NCI-H2029 (cell line): ENCODE measurements around the gene LYSET.
"Not testable (repeated sequence)": the region's sequence is repeated elsewhere in the genome, so short reads cannot be mapped to it uniquely, and the experiment has no call there.

Source experiments
- DNase-seq: peaks from one replicate; lab custom pipeline; 2025; lab: John Stamatoyannopoulos, UW

LYSET gene, protein sequence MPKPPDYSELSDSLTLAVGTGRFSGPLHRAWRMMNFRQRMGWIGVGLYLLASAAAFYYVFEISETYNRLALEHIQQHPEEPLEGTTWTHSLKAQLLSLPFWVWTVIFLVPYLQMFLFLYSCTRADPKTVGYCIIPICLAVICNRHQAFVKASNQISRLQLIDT

DNA sequence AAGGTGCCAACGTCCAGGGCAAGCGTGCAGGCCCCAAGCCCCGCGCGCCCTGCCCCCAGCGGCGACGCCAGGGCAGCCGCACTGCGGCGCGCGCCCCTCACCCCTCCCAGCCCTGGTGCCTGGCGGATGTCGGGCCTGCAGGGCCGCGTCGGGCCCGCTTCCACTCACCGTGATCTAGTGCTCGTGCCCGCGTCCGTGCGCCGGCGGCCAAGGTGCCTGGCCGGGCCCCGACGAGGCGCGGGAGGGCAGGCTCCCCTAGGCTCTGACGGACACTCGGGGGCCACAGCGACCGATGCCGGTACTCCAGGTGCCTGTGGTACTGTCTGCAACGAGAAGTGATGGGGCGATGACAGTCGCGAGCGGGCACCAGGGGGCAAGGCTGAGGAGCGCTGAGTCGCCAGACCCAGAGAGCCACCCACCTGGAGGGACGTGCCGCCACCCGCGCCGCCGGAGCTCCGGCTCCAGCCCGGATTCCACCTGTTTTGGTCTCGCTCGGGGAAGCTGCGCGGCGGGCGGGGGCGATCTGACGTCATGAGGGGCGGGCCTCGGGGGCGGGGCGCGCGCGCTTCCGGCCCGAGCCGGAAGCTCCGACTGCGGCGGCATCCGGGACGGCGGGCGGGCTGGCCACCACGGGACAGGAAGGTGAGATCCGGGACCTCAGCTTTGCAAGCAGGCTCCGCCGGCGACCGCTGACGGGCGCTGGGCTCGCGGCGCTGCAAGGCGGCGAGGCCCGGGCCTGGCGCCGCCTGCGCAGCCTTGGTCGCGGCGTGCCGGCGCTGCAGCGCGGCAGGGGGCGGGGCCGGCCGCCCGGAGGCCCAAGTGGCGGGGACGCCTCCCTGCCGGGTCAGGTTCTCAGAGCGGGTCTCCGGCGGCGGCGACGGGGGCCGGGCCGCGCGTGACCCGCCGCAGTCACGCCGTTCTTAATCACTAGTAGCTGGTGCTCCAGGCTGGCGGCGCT, at the start of gene LYSET, which contains the start of gene MOAP1:
Gene LYSET, plus strand, starts transcription at position 927 of the 958 bp plus-strand sequence. CDS start 89 bp downstream, outside the sequence.
Gene MOAP1, minus strand, starts transcription at position 507 of the 958 bp plus-strand sequence. CDS start 655 bp downstream, outside the sequence.
- DNase-seq: peak; percentile 67

DNA sequence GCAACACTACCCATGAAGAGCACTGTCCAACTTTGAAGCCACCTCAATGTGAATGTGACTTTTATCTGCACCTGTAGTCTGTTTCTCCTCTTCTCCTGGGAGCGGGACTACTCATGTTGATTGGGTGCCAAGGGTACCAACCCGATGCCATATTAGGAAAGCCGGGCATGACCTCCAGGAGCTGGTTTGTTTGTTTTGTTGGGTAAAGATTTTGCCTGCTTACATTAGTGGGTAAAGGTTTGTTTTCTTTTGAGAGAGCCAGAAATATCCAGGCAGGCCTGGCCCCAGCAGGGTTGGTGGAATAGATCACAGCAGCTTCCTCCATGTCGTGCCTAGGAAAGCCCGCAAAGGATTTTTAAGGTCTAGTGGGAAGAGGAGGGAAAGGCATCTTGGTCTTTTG, 49.7 kb upstream of the LYSET start:
- peak; percentile 45 for DNase-seq

DNA sequence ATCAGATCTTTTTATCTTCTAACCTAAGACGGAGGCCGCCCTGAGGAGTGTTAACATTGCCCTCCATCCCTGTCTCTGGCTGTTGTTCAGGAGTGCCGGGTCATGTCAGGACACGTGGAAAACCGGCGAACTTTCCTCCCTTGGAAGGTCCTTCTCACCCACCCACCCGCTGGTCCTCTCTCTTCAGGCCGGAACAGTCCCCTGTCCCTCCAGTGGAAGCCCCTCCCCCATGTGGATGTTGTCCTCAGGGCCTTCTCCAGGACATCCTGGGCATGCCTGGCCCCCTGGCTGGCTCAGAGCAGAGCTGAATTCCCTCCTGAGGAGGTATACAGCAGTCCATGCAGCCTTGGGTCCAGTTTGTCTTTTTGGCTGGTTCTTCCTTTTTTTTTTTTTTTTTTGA, 49.1 kb upstream of the LYSET start:
- no peak for DNase-seq

DNA sequence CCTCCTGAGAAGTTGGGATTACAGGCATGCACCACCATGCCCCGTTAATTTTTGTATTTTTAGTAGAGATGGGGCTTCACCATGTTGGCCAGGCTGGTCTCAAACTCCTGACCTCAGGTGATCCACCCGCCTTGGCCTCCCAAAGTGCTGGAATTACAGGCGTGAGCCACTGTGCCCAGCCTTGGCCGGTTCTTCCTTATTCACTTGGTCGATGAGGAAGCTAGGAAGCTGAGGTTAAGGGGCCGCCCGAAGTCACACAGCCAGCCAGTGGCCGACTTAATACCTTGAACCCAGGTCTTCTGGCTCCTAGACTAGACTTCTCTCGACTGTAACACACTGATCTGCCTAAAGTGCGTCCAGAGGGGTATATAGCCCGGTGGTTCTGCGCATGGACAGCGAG, 48.6 kb upstream of the LYSET start:
- DNase-seq: not testable (repeated sequence)

DNA sequence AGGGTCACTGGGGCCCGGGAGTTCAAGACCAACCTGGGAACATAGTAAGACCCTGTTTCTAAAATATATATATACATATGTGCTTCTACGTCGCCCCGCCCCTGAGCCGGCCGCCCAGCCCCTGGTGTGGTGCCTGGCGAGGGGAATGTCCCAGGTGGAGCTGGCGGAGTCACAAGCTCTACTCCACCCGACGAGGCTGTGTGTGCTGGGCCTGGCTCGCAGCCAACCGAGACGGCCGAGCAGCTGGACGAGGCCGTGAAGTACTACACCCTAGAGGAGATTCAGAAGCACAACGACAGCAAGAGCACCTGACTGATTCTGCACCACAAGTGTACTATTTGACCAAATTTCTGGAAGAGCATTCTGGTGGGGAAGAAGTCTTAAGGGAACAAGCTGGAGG, 47.3 kb upstream of the LYSET start:
- peak; percentile 45 for DNase-seq

DNA sequence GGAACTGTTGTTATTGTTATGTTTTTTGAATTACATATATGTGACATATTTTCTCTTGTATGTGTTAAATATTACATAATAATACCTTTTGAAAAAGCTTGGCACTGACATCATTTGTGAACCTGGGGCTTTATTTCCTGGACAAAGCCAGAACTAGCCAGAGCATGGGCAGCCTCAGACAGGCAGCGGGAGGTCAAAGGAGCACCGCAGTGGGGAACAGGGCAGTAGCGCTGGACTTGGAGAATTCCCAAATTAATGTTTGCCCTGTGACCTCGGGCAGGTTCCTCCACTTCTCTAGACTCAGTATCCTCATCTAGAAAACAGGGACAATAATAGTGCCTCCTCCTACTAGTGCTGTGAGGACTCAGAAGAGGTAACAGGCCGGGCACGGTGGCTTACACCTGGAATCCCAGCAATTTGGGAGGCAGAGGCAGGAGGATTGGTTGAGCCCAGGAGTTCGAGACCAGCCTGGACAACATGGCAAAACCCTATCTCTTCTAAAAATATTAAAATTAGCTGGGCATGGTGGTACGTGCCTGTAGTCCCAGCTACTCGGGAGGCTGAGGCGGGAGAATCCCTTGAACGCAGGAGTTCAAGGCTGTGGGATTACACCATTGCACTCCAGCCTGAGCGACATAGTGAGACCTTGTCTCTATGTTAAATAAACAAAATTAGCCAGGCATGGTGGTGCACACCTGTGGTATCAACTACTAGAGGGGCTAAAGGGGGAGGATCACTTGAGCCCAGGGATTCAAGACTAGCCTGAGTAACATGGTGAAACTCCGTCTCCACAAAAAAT, 42.1 kb upstream of the LYSET start:
- DNase-seq: no peak

DNA sequence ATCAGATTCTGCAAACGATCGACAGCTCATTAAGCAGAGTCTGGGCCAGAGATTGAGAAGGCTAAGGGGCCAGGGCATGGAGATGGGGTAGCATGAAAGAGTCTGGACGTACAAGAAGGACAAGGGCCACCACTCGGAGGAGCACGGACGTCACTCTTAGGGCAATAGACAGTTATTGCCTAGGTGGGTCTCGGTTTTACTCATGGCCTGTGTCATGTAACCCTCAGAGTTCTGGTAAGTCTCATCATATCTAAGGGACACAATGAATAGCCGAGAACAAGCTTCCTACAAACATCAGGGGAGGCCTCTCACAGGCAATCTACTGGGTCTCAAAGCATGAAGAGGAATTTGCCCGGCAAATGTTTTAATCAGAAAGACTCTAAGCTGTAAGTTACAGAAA, 39.0 kb upstream of the LYSET start:
- DNase-seq: no peak

DNA sequence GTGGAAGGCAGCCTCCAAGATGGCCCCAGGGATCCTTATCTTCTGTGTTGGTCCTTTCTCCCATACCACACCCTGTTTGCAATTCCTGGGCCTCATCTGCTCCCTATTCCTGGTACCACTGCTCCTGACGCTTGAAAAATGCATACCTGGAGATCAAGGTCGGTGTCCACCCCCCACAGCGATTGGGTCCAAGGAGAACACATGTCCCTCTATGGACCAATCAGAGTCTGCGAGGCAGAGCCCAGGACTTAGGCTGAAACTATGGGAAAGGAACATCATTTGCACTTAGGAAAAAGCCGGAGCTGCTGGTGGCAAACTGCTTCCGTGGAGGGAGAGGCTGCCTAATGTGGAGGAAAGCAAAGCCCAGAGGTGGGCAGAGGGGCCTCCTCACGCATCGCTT, 36.1 kb upstream of the LYSET start:
- no peak for DNase-seq

DNA sequence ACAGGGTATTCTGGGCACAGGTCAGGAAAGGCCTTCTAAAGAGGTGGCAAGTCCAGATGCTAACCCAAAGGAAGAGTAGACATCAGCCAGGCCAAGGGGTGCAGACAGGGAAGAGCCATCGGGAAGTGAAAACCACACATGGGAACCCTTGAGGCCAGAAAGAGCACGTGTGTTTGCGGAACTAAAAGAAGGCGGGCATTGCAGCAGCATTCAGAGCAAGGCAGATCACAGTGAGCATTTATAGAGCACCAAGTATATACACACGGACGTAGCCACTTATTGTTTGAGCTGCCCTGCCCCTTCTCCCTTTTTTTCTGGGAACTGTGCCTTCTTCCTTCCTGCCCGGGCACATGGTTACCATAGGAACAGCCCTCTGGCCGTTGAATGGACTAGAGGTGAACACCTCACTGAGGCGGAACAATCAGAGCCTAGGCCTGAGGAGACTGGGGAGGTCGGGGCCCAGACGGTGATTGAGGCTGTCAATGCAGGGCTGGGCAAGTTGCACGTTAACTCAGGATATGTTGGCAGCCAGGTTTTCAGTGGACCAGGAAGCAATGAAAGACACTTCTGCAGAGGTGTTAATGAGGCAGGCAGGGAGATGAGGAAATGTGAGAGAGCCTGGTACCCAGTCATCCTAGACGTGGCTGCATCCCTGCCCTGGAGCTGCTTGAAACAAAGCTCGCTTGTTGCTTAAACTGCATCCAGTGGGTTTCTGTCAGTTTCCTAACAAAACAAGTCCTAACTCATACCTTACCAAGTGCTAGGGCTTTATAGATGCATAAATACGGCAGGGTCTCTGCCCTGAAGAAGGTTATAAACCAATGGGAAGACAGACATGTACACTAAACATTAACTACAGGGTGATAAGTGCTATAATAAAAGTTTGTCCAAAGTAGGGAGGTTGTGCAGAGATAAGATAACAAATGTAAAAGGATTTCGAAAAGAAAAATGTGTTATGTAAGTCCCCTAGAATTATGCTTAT, 34.6 kb upstream of the LYSET start:
- DNase-seq: no peak

DNA sequence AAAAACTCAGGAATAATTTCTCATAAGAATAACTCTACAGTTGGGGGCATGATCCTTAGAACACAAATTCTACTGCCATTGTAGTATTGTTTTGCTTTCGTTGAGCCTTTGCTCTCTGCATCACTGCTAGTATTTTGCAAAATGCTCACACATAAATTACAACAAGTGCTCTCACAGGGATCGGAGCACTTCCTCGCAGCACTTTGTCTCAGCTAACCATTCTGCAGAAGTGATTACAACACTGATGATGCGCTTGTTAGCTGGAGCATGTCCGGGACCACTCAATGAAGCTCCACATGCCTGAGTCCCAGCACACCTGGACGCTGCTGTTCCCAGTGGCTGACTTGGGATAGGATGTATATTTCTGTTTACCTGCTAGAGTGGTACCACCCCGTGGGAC, 32.0 kb upstream of the LYSET start:
- no peak for DNase-seq

DNA sequence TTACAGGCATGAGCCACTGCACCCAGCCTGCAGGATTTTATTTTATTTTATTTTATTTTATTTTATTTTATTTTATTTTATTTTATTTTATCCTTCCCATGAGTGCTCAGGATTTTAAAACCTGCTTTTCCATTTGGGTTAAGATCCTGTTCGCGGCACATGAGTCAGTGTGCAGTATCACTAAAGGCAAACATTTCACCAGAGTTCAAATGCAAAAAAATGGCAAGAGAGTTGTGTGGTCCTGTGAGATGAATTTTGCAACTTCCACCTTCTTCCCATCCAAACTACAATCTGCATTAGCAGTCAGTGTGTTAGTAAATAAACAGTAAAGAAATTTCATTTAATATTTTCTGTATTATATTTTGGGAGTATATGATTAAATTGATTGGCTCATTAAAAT, 29.4 kb upstream of the LYSET start:
- DNase-seq: no peak

DNA sequence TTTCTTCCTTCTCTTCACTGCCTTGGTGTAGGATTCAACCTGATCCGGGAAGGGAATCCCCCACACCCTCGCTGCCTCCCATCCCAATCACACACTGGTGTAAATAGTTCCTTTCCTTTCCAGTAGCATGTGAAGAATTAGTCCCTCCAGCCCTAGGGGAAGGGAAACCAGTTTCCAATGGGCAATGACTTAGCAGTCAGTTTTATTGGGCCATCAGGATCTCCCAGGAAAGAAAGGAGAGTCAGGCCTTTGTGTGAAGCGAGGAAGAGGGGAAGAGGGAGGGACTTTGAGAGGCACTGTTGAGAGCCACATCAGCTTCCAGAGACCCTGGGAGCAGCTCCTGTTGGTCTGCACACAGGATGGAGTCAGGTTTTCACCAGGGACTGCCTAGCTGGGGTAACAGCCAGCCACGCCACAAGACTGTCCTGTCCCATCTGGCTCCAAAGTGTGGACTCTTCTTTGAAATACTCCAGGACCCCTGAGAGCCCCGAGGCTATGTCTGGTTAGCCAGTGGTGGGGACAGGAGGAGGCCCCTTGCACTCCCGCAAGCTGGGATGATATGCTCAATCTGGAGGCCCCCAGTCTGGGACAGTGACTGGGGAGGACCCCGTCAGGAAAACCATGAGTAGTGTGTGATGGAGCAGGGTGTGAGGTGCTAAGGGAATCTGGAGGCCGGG, 28.3 kb upstream of the LYSET start:
- DNase-seq: no peak

DNA sequence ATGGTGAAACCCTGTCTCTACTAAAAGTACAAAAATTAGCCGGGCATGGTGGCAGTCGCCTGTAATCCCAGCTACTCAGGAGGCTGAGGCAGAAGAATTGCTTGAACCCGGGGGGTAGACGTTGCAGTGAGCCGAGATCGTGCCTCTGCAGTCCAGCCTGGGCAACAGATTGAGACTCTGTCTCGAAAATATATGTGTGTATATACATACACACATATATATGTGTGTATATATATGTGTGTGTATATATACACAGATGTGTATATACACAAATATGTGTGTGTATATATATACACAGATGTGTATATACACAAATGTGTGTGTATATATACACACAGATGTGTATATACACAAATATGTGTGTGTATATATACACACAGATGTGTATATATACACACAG, 26.8 kb upstream of the LYSET start:
- not testable (repeated sequence) for DNase-seq

DNA sequence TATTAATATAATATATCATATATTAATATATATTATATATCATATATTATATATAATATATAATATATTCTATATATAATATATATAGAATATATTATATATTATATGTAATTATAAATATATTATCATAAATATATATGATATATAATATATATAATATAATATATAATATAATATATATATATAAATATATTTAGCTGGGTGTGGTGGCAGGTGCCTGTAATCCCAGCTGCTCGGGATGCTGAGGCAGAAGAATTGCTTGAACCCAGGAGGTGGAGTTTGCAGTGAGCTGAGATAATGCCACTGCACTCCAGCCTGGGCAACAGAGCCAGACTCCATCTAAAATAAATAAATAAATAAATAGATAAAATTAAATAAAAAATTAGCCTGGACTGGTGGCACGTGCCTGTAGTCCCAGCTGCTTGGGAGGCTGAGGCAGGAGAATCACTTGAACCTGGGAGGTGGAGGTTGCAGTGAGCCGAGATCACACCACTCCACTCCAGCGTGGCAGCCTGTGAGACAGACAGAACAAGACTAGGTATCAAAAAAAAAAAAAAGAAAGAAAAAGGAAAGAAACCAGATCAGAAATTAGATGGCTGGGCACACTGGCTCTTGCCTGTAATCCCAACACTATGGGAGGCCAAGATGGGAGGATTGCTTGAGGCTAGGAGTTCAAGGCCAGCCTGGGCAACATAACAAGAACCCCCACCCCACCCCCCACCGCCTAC, 25.3 kb upstream of the LYSET start:
- DNase-seq: not testable (repeated sequence)

DNA sequence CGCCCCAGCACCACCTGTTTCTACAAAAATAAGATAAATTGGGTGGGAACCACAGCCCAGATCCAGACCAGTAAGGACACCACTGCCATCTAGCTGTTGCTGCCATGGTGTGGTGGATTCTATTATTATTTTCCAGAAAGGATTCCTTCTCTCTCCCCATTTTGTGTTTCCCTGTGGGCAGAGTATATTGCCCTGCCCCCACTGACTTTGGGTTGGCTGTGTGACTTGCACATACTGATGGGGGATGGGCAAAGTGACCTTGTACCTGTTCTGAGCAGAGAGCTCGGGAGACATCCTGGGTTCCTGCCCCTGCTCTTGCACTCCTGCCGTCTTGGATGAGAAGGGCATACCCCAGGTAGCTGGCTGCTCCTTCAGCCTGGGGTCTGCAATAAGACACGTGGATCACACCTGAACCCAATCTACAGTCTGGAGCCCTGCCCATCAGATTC, 24.7 kb upstream of the LYSET start:
- DNase-seq: no peak

DNA sequence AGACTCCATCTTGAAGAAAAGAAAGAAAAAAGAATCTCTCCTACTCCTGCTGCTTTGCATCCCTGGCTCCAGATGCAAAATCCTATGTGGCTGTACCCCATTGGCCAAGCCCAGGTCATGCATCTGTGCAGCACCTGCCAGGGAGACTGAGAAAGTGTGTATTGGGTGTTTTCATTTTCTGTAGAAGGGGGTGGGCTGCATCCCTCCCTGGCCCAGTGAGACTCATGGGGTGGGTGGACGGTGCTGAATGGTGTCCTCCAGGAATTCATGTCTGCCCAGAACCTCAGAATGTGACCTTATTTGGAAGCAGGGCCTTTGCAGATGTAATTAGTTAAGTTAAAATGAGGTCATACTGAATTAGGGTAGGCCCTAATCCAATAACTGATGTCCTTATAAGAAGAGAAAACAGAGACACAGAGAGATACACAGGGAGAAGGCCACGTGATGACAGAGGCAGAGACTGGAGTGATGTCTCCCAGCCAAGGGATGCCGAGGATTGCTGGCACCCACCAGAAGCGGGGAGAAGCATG, 23.6 kb upstream of the LYSET start:
- DNase-seq: no peak

DNA sequence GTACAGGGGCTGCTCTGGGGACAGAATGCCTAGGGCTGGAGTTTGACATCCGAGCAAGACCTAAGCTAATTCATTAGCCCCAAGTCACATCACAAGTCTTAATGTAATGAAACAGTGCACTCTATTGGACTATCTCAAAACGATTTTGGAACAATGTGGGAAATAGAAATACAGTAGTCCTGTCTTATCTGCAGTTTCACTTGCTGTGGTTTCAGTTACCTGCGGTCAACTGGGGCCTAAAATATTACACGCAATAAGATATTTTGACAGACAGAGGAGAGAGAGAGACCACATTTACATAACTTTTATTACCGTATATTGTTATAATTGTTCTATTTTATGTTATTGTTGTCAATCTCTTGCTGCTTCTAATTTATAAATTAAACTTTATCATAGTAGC, 21.6 kb upstream of the LYSET start:
- no peak for DNase-seq

DNA sequence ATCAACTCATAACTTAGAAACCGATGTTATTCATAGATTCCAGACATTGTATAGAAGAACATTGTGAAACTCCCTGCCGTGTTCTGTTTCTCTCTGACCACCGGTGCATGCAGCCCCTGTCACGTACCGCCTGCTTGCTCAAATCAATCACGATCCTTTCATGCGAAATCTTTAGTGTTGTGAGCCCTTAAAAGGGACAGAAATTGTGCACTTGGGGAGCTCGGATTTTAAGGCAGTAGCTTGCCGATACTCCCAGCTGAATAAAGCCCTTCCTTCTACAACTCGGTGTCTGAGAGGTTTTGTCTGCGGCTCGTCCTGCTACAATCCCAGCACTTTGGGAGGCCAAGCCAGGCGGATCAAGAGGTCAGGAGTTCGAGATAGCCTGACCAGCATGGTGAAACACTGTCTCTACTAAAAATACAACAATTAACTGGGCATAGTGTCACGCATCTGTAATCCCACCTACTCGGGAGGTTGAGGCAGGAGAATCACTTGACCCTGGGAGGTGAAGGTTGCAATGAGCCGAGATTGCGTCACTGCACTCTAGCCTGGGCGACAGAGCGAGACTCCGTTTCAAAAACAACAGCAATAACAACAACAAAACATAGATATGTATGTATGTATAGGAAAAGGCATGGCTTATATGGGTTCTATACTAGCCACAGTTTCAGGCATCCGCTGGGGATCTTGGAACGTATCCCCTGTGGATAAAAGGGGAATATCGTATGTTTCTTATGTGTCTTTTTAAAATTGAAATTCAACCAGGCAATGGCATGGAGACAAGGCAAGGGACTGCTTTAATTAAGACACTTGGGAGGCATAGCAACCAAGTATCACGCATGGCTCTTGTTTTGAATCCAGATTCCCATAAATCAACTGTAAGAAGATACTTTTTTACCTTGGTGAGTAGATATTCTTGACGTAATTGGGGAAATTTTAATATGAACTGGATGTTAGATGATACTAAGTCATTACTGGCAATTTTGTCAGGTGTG, 19.5 kb upstream of the LYSET start:
- DNase-seq: not testable (repeated sequence)
